HEK293 (cell line): ENCODE results near the gene KCNG3.

Source experiments
- CTCF ChIA-PET: fragments of 350-600 bp; formaldehyde crosslinking; extraction: SDS; loops from one replicate; lab custom pipeline; 2021; ENCODE audit warnings: antibody characterized with exemption; lab: Yijun Ruan, JAX
- POLR2A ChIA-PET: fragments of 300-600 bp; formaldehyde crosslinking; extraction: SDS; loops from one replicate; lab custom pipeline; 2020; ENCODE audit warnings: antibody characterized with exemption, inconsistent platforms; lab: Yijun Ruan, JAX
- H3K27ac ChIP-seq: fragments of 200-500 bp; sonication (Bioruptor generic); 2 replicates; pipeline ENCODE4 v1.5.1; 2014; ENCODE audit warnings: low read depth, low read length, control low read depth, inconsistent platforms; ENCODE audit errors: extremely low read depth
- H3K36me3 ChIP-seq, 2 experiments: fragments of 200-500 bp in 1 of 2; sonication (Bioruptor generic) in 1 of 2; 1 replicate in 1 of 2; 2 replicates in 1 of 2; pipeline ENCODE4 v1.5.1; 2014 to 2017; ENCODE audit warnings: inconsistent platforms in 2 of 2, low read length in 2 of 2; ENCODE audit not compliant: control insufficient read depth in 2 of 2, insufficient read depth in 1 of 2
- H3K4me1 ChIP-seq: fragments of 200-500 bp; sonication (Bioruptor generic); 2 replicates; pipeline ENCODE4 v1.5.1; 2014; ENCODE audit warnings: mild to moderate bottlenecking, low read length, inconsistent platforms; ENCODE audit not compliant: control insufficient read depth, insufficient read depth
- H3K4me3 ChIP-seq: 2 replicates; pipeline ENCODE4 v1.5.1; 2011; ENCODE audit warnings: low read depth, mild to moderate bottlenecking, control low read depth, low read length, moderate library complexity
- H3K9me3 ChIP-seq: fragments of 200-500 bp; sonication (Bioruptor generic); 2 replicates; pipeline ENCODE4 v1.5.1; 2014; ENCODE audit warnings: low read depth, low read length, inconsistent platforms; ENCODE audit not compliant: control insufficient read depth, insufficient read depth
- HOXD13 ChIP-seq: sonication (generic); formaldehyde crosslinking; IDR thresholded peaks from 2 replicates; pipeline ENCODE4 v1.8.0; 2022; ENCODE audit warnings: missing genetic modification reagents, borderline replicate concordance
- KLF8 ChIP-seq: fragments of 450-650 bp; formaldehyde crosslinking; IDR thresholded peaks from 2 replicates; pipeline ENCODE4 v1.5.1; 2016; ENCODE audit warnings: missing biosample characterization, missing genetic modification characterization
- PRDM6 ChIP-seq: fragments of 450-650 bp; formaldehyde crosslinking; IDR thresholded peaks from 2 replicates; pipeline ENCODE4 v1.5.1; 2017; ENCODE audit warnings: missing biosample characterization, missing genetic modification characterization
- SCRT1 ChIP-seq: fragments of 450-650 bp; formaldehyde crosslinking; IDR thresholded peaks from 2 replicates; pipeline ENCODE4 v1.5.1; 2016; ENCODE audit warnings: missing biosample characterization, missing genetic modification characterization, borderline replicate concordance
- ZFP3 ChIP-seq: fragments of 450-650 bp; formaldehyde crosslinking; IDR thresholded peaks from 2 replicates; pipeline ENCODE4 v1.5.1; 2016; ENCODE audit warnings: low read depth, missing biosample characterization, missing genetic modification characterization
- ZNF138 ChIP-seq: fragments of 450-650 bp; formaldehyde crosslinking; IDR thresholded peaks from 2 replicates; pipeline ENCODE4 v1.5.1; 2016; ENCODE audit warnings: missing biosample characterization, missing genetic modification characterization, borderline replicate concordance
- ZNF148 ChIP-seq: fragments of 450-650 bp; formaldehyde crosslinking; IDR thresholded peaks from 2 replicates; pipeline ENCODE4 v1.5.0; 2017; ENCODE audit warnings: missing biosample characterization, missing genetic modification characterization, borderline replicate concordance
- ZNF174 ChIP-seq: fragments of 450-650 bp; formaldehyde crosslinking; IDR thresholded peaks from 2 replicates; pipeline ENCODE4 v1.5.0; 2017; ENCODE audit warnings: missing biosample characterization, mild to moderate bottlenecking, missing genetic modification characterization
- ZNF202 ChIP-seq: fragments of 450-650 bp; formaldehyde crosslinking; IDR thresholded peaks from 2 replicates; pipeline ENCODE4 v1.5.1; 2016; ENCODE audit warnings: missing biosample characterization, missing genetic modification characterization, borderline replicate concordance
- ZNF223 ChIP-seq: fragments of 450-650 bp; formaldehyde crosslinking; IDR thresholded peaks from 2 replicates; pipeline ENCODE4 v1.5.1; 2016; ENCODE audit warnings: missing biosample characterization, missing genetic modification characterization
- ZNF248 ChIP-seq: fragments of 450-650 bp; formaldehyde crosslinking; IDR thresholded peaks from 2 replicates; pipeline ENCODE4 v1.5.1; 2017; ENCODE audit warnings: missing biosample characterization, missing genetic modification characterization
- ZNF266 ChIP-seq: fragments of 450-650 bp; formaldehyde crosslinking; IDR thresholded peaks from 2 replicates; pipeline ENCODE4 v1.5.1; 2016; ENCODE audit warnings: missing biosample characterization, missing genetic modification characterization, low read depth
- ZNF366 ChIP-seq: fragments of 450-650 bp; formaldehyde crosslinking; conservative IDR thresholded peaks from 2 replicates; pipeline ENCODE4 v1.5.1; 2016; ENCODE audit warnings: missing biosample characterization, missing genetic modification characterization
- ZNF37A ChIP-seq: fragments of 450-650 bp; IDR thresholded peaks from 2 replicates; pipeline ENCODE4 v1.5.1; 2018; ENCODE audit warnings: missing biosample characterization, missing genetic modification characterization
- ZNF404 ChIP-seq: fragments of 450-650 bp; formaldehyde crosslinking; IDR thresholded peaks from 2 replicates; pipeline ENCODE4 v1.5.1; 2017; ENCODE audit warnings: missing biosample characterization, missing genetic modification characterization
- ZNF548 ChIP-seq: fragments of 450-650 bp; formaldehyde crosslinking; IDR thresholded peaks from 2 replicates; pipeline ENCODE4 v1.5.1; 2016; ENCODE audit warnings: missing biosample characterization, missing genetic modification characterization
- ZNF610 ChIP-seq: fragments of 450-650 bp; formaldehyde crosslinking; IDR thresholded peaks from 2 replicates; pipeline ENCODE4 v1.5.1; 2016; ENCODE audit warnings: missing biosample characterization, missing genetic modification characterization, borderline replicate concordance
- ZNF664 ChIP-seq: fragments of 450-650 bp; formaldehyde crosslinking; IDR thresholded peaks from 2 replicates; pipeline ENCODE4 v1.5.1; 2016; ENCODE audit warnings: missing biosample characterization, missing genetic modification characterization
- TF ChIP-seq, protein P1 (sequence below): fragments of 450-650 bp; formaldehyde crosslinking; IDR thresholded peaks from 2 replicates; pipeline ENCODE4 v1.5.1; 2016; ENCODE audit warnings: missing biosample characterization, missing genetic modification characterization

Gene KCNG3

GRCh38 chr2:42450136-42450535 lies 43.6 kb downstream of the KCNG3 start:
- Histone ChIP-seq H3K36me3 (no peaks in the 10 kb centered on the region; a peak in 1 of 3 replicates), H3K4me3 (no peak overlapping the region), H3K27ac (no peak overlapping the region), H3K4me1 (peaks cover 2% of the 10 kb centered on the region; the same call in 1 of the 2 replicates), H3K9me3 (no peaks in the 10 kb centered on the region)
- no peak for TF ChIP-seq ZNF548
- no peak for TF ChIP-seq ZNF366 (tag by site-specific recombination)
- no peak for TF ChIP-seq PRDM6 (tag by site-specific recombination)
- TF ChIP-seq ZNF664, result no peak
- TF ChIP-seq ZNF148, result no peak
- no peak for TF ChIP-seq ZNF266 (tag by site-specific recombination)
- no peak for TF ChIP-seq KLF8 (tag by site-specific recombination)
- no peak for TF ChIP-seq SCRT1 (tag by site-specific recombination)
- TF ChIP-seq ZFP3 (tag by site-specific recombination), result no peak
- TF ChIP-seq ZNF610 (tag by site-specific recombination), result no peak
- TF ChIP-seq ZNF248 (tag by site-specific recombination), result no peak
- TF ChIP-seq ZNF404, result no peak
- TF ChIP-seq ZNF174 (tag by site-specific recombination), result no peak
- TF ChIP-seq HOXD13 (CRISPR knock-in tag), result no peak
- no peak for TF ChIP-seq ZNF138
- POLR2A ChIA-PET, result no interaction called here
- CTCF ChIA-PET, result interaction anchor here (0.6 kb wide), 1 partner anchor 19 kb away, joined by 3 read pairs; no protein-coding TSS in a partner anchor

- no peaks in the 10 kb centered on the region; a peak in 1 of 3 replicates for H3K36me3 ChIP-seq
- H3K4me3 ChIP-seq, result no peak overlapping the region
- H3K4me1 ChIP-seq, result peaks cover 2% of the 10 kb centered on the region; the same call in 1 of the 2 replicates
- TF ChIP-seq, protein P1, sequence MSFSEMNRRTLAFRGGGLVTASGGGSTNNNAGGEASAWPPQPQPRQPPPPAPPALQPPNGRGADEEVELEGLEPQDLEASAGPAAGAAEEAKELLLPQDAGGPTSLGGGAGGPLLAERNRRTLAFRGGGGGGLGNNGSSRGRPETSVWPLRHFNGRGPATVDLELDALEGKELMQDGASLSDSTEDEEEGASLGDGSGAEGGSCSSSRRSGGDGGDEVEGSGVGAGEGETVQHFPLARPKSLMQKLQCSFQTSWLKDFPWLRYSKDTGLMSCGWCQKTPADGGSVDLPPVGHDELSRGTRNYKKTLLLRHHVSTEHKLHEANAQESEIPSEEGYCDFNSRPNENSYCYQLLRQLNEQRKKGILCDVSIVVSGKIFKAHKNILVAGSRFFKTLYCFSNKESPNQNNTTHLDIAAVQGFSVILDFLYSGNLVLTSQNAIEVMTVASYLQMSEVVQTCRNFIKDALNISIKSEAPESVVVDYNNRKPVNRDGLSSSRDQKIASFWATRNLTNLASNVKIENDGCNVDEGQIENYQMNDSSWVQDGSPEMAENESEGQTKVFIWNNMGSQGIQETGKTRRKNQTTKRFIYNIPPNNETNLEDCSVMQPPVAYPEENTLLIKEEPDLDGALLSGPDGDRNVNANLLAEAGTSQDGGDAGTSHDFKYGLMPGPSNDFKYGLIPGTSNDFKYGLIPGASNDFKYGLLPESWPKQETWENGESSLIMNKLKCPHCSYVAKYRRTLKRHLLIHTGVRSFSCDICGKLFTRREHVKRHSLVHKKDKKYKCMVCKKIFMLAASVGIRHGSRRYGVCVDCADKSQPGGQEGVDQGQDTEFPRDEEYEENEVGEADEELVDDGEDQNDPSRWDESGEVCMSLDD (tag by site-specific recombination), result no peak
- TF ChIP-seq ZNF37A (tag by site-specific recombination) (no peak), ZNF202 (tag by site-specific recombination) (no peak), ZNF223 (tag by site-specific recombination) (no peak)
- TF ChIP-seq, all 188 proteins: peak for 0
- ChIA-PET POLR2A (interaction anchor here (0.6 kb wide), 1 partner anchor 524 kb away, joined by 5 read pairs; no protein-coding TSS in a partner anchor), CTCF (interaction anchor here (0.6 kb wide), 1 partner anchor 18 kb away, joined by 3 read pairs; no protein-coding TSS in a partner anchor)
- no peaks in the 10 kb centered on the region for H3K9me3 ChIP-seq
- H3K27ac ChIP-seq, result no peak overlapping the region
Observed at GRCh38 chr2:42449163-42450087, 44.4 kb downstream of the KCNG3 start.
